GM18507 (cell line): Measurements from ENCODE around the gene ZC3H4.
"Not testable (repeated sequence)": the region's sequence is repeated elsewhere in the genome, so short reads cannot be mapped to it uniquely, and the experiment has no call there.

ENCODE experiments used
- DNase-seq: peaks from one replicate; pipeline ENCODE4 v3.0.0; 2011; ENCODE audit warnings: low read depth; ENCODE audit not compliant: insufficient read length; ENCODE audit errors: extremely low spot score
- FAIRE-seq: peaks from 2 replicates; lab custom pipeline; 2011; peaks lifted over from hg19 to GRCh38; lab: Jason Lieb, UNC

ZC3H4 gene

GRCh38 chr19:47093841-47094240 lies 19.7 kb downstream of the ZC3H4 start:
- FAIRE-seq: peak; percentile 91
- DNase-seq: peak; percentile 62

GRCh38 chr19:47093254-47093653 lies 20.3 kb downstream of the ZC3H4 start:
- FAIRE-seq (no peak), DNase-seq (no peak)

- no peak for DNase-seq
- FAIRE-seq: no peak
Measured at GRCh38 chr19:47089767-47090350, 23.7 kb downstream of the ZC3H4 start.

- DNase-seq: no peak
- no peak for FAIRE-seq
Measured at GRCh38 chr19:47086280-47086679, 27.3 kb downstream of the ZC3H4 start.

GRCh38 chr19:47084879-47085439 lies 28.6 kb downstream of the ZC3H4 start:
- DNase-seq (no peak), FAIRE-seq (no peak)

DNA sequence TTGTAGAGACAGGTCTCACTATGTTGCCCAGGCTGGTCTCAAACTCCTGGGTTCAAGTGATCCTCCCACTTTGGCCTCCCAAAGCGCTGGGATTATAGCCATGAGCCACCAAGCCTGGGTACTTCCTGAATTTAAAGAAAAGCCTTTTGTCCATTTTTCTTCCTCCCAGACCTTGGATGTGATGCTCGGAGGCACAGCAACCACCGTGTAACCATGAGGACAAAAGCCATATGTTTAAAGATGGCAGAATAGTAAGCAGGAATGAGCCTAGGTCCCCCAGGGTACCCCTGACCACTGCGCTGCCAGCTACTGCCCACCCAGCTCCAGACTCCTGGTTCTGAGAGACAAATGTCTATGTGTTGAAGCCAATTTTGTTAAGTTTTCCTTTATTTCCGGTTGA lies 31.1 kb downstream of the ZC3H4 start:
- DNase-seq: no peak
- FAIRE-seq: no peak

GRCh38 chr19:47081095-47081494 lies 32.5 kb downstream of the ZC3H4 start:
- FAIRE-seq (no peak), DNase-seq (no peak)

DNA sequence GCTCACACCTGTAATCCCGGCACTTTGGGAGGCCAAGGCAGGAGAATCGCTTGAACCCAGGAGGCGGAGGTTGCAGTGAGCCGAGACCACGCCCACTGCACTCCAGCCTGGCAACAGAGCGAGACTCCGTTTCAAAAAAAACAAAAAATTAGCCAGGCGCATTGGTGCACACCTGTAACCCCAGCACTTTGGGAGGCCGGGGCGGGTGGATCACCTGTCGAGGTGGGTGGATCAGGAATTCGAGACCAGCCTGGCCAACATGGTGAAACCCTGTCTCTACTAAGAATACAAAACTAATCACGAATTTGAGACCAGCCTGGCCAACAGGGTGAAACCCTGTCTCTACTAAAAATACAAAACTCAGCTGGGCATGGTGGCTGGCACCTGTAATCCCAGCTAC lies 35.2 kb downstream of the ZC3H4 start:
- FAIRE-seq, DNase-seq: not testable (repeated sequence)

- no peak for DNase-seq
- no peak for FAIRE-seq
Measured at GRCh38 chr19:47075941-47076340, 37.6 kb downstream of the ZC3H4 start.

- no peak for DNase-seq
- no peak for FAIRE-seq
Measured at GRCh38 chr19:47075179-47075810, 38.3 kb downstream of the ZC3H4 start.

DNA sequence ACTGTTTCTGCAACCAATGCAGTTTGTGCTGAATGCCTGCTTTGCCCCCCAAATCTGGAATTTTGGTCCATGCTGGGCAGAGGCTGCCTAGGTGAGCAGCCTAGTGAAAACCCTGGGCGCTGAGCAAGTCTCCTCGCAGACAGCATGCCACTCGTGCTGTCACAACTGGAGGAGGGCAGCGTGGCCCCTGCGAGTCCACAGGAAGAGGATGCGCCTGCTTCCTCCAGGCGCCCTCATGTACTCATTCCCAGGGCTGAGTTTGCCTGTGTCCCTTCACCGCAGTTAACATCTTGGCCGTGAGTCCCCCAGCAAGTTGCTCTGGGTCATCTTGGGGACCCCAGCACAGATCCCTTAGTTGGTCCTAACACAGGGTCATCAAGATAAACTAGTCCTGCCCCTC lies 39.0 kb downstream of the ZC3H4 start:
- no peak for FAIRE-seq
- no peak for DNase-seq

GRCh38 chr19:47073574-47073973 lies 40.0 kb downstream of the ZC3H4 start:
- DNase-seq (no peak), FAIRE-seq (no peak)

DNA sequence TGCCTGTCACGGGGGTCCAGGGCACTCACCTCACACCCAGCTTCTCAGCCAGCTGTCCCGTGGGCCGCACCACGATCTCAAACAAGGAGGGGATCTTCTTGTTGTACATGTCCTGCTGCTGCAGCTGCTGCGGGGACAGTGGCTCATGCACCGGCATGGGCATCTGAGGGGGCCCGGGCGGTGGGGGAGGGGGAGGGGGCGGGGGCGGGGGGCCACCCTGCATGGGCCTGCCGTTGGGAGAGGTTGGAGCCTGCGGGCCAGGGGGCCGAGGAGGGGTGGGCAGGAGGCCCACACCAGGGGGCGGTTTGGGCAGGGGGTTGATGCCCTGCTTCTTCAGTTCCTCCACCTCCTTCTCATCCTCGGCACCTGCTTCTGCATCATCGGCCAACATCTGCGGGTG lies 41.3 kb downstream of the ZC3H4 start:
- DNase-seq (no peak), FAIRE-seq (no peak)

DNA sequence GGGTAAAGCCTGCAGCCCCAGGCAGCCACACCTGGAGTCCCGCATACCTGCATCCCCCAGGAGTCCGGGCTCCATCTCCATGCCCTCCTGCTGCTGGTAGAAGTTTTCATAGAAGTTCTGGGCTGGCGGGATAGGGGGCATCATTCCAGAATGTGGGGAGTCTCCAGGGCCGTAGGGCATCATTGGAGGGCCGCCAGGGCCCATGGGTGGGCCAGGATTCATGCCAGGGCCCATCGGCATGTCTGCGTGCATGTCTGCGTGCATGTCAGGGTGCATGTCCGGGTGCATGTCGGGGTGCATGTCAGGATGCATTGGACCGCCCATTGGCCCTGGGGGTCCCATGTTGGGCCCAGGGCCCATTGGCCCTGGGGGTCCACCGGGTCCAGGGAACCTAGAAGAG lies 41.8 kb downstream of the ZC3H4 start:
- DNase-seq (no peak), FAIRE-seq (no peak)

DNA sequence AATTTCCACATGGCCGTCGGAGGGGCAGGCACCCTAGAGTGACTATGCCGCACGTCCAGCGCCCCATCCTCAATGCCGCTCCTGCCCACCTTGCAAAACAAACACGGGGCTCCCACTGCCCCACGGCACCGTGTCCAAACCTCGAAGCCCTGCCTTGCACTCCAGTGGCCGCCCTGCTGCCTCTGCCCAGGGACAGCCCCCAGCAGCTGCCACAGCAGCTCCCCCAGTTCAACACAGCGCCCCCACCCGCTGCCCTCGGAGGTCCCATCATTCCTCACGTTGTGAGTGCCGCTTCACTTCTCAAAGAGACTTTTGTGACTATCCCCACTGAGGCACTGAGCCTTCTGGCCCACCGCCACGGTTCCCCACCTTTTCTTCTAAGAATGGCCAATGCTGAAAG lies 42.8 kb downstream of the ZC3H4 start:
- DNase-seq (no peak), FAIRE-seq (no peak)

- FAIRE-seq: no peak
- DNase-seq: no peak
Measured at GRCh38 chr19:47069795-47070194, 43.8 kb downstream of the ZC3H4 start.

- FAIRE-seq (no peak), DNase-seq (no peak)
Measured at GRCh38 chr19:47068876-47069406, 44.6 kb downstream of the ZC3H4 start.

GRCh38 chr19:47068246-47068645 lies 45.3 kb downstream of the ZC3H4 start:
- no peak for DNase-seq
- FAIRE-seq: no peak

GRCh38 chr19:47067215-47067847 lies 46.2 kb downstream of the ZC3H4 start:
- FAIRE-seq: no peak
- DNase-seq: no peak

DNA sequence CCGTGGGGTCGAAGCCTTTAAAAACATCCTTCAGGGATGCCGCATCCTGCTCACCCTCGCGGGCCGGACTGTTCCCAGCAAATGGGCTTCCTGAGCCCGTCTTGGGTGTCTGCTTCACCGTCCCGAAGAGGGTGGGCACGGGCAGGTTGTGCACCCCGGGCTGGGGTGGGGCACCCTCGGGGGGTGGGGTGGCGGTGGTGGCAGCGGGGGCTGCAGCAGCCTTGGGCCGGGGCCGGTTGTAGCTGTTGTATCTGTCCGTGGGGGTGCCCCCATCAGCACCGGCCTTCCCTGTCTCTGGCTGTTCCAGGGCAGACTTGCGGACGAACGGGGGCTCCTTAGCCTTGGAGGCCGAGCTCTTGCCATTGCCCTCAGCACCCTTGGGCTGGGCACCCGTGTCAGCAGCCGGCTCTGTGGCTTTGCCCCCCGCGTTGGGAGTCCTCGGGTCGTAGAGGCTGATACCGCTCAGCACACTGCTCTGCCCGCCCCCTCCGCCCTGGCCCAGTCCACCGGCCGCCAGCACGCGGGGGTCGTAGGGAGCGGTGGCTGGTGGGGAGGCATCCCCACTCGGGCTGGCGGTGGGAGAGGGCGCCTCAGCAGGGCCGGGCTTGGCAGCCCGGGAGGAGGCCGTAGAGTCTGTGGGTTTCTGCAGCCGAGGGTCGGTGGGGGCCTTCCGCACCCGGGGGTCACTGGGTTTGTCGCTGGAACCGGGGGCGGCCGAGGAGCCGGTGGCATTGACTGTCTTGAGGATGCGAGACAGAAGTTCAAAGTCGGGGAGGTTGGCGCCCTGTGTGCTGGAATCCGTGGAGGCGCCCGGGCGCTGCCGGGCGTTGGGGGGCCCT lies 47.0 kb downstream of the ZC3H4 start:
- no peak for FAIRE-seq
- DNase-seq: no peak
